Fibroblast of skin of abdomen (primary cell): ENCODE data around the gene SNX25. TPM values are rescaled to one million over a fixed set of nuclear protein-coding genes. Genes with fewer than 3 reads are reported as not detected.
A peak's percentile ranks its signal among the peaks of the same experiment; 100 is the strongest.
"Not testable (repeated sequence)": the region's sequence is repeated elsewhere in the genome, so short reads cannot be mapped to it uniquely, and the experiment has no call there.

Experiments
- DNase-seq: peaks from one replicate; pipeline ENCODE4 v3.0.0-alpha.2; 2013
- polyA plus RNA-seq, 2 experiments: library from polyadenylated mRNA; unstranded; fragments of 120-200 nt; gene quantifications; one replicate each; pipeline ENCODE4 v1.2.1, GENCODE V29; 2013; ENCODE audit not compliant: insufficient read length in 2 of 2

SNX25 gene
- 13.3 TPM for polyA plus RNA-seq (2013, experiment 1 of 2; ENCODE audit: insufficient read length)
- 13.1 TPM for polyA plus RNA-seq (2013, experiment 2 of 2; ENCODE audit: insufficient read length)

- peak; percentile 76 for DNase-seq
Observed at GRCh38 chr4:185209031-185209851, at the start of gene SNX25. Gene SNX25, plus strand, starts transcription at chr4:185209598. Its CDS starts 229 bp downstream, at chr4:185209827.

- peak; percentile 75 for DNase-seq
Observed at GRCh38 chr4:185165605-185166063, 43.8 kb upstream of the SNX25 start.

- no peak for DNase-seq
Observed at GRCh38 chr4:185167234-185167633, 42.2 kb upstream of the SNX25 start.

- DNase-seq: no peak
Observed at GRCh38 chr4:185171373-185172071, 37.9 kb upstream of the SNX25 start.

- no peak for DNase-seq
Observed at GRCh38 chr4:185179488-185179887, 29.9 kb upstream of the SNX25 start.

- DNase-seq: no peak
Observed at GRCh38 chr4:185182239-185182638, 27.2 kb upstream of the SNX25 start.

- DNase-seq: peak; percentile 87
Observed at GRCh38 chr4:185183622-185184281, 25.6 kb upstream of the SNX25 start.

GRCh38 chr4:185186769-185187168 lies 22.6 kb upstream of the SNX25 start:
- DNase-seq: no peak

- no peak for DNase-seq
Observed at GRCh38 chr4:185189606-185190305, 19.6 kb upstream of the SNX25 start.

GRCh38 chr4:185190306-185190856 lies 19.0 kb upstream of the SNX25 start:
- no peak for DNase-seq

- DNase-seq: no peak
Observed at GRCh38 chr4:185192059-185192458, 17.3 kb upstream of the SNX25 start.

- no peak for DNase-seq
Observed at GRCh38 chr4:185194924-185195888, 14.2 kb upstream of the SNX25 start.

- no peak for DNase-seq
Observed at GRCh38 chr4:185196437-185196836, 13.0 kb upstream of the SNX25 start.

GRCh38 chr4:185198189-185198588 lies 11.2 kb upstream of the SNX25 start:
- not testable (repeated sequence) for DNase-seq

- DNase-seq: peak; percentile 32
Observed at GRCh38 chr4:185201977-185202962, 7.1 kb upstream of the SNX25 start.

GRCh38 chr4:185202984-185203485 lies 6.4 kb upstream of the SNX25 start:
- DNase-seq: no peak

- DNase-seq: peak; percentile 92
Observed at GRCh38 chr4:185203486-185204237, 5.7 kb upstream of the SNX25 start, which contains the start of gene CFAP97. Gene CFAP97, minus strand, starts transcription at chr4:185204000. Its CDS starts 12,804 bp downstream, at chr4:185191196.

- no peak for DNase-seq
Observed at GRCh38 chr4:185204238-185204910, 5.0 kb upstream of the SNX25 start.
